Duodenal mucosa (tissue), 2 donors: ENCODE results near the gene RABGEF1.
"Not testable (repeated sequence)": the region's sequence is repeated elsewhere in the genome, so short reads cannot be mapped to it uniquely, and the experiment has no call there.

Experiments used
- H3K27ac ChIP-seq: one replicate; pipeline ENCODE4 v1.7.0; 2013; ENCODE audit warnings: low read depth, low read length
- H3K27me3 ChIP-seq, 2 donors: one replicate each; pipeline ENCODE4 v1.7.0; 2013; ENCODE audit warnings: low read length in 2 of 2, control low read depth in 1 of 2; ENCODE audit not compliant: insufficient read depth in 2 of 2, control insufficient read depth in 1 of 2
- H3K36me3 ChIP-seq, 2 donors: one replicate each; pipeline ENCODE4 v1.7.0; 2013; ENCODE audit warnings: low read length in 2 of 2, control low read depth in 1 of 2; ENCODE audit not compliant: insufficient read depth in 2 of 2, control insufficient read depth in 1 of 2
- H3K4me1 ChIP-seq, 2 donors: one replicate each; pipeline ENCODE4 v1.7.0; 2013; ENCODE audit warnings: low read length in 2 of 2, control low read depth in 1 of 2; ENCODE audit not compliant: insufficient read depth in 2 of 2, control insufficient read depth in 1 of 2
- H3K4me3 ChIP-seq, 2 donors: one replicate each; pipeline ENCODE4 v1.7.0; 2013; ENCODE audit warnings: low read length in 2 of 2, low read depth in 1 of 2
- H3K9ac ChIP-seq, 2 donors: one replicate each; pipeline ENCODE4 v1.7.0; 2013; ENCODE audit warnings: low read length in 2 of 2, low read depth in 1 of 2
- H3K9me3 ChIP-seq, 2 donors: one replicate each; pipeline ENCODE4 v1.7.0; 2013; ENCODE audit warnings: low read length in 2 of 2, control low read depth in 1 of 2; ENCODE audit not compliant: control insufficient read depth in 1 of 2

The RABGEF1 gene

DNA sequence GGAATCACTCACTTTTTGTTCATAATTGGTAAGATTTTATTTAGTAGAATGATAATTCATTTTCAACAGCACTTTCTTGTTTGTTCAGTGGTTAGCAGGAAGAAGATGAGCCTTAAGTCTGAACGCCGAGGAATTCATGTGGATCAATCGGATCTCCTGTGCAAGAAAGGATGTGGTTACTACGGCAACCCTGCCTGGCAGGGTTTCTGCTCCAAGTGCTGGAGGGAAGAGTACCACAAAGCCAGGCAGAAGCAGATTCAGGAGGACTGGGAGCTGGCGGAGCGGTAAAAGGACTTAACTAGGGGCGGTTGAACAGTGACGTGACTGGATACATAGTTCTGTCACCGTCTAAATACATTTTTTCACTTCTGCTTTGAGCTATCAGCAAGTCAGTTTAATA is 31.3 kb downstream of the RABGEF1 start:
- H3K9me3 ChIP-seq, result no peaks in the 10 kb centered on the region
- H3K4me1 ChIP-seq, result peaks cover 0 to 3% of the 10 kb centered on the region in 2 donors
- no peak overlapping the region for H3K4me3 ChIP-seq
- no peak overlapping the region for H3K9ac ChIP-seq
- H3K27me3 ChIP-seq, result no peaks in the 10 kb centered on the region
- H3K36me3 ChIP-seq, result peaks cover 3 to 37% of the 10 kb centered on the region in 2 donors
- no peak overlapping the region for H3K27ac ChIP-seq

DNA sequence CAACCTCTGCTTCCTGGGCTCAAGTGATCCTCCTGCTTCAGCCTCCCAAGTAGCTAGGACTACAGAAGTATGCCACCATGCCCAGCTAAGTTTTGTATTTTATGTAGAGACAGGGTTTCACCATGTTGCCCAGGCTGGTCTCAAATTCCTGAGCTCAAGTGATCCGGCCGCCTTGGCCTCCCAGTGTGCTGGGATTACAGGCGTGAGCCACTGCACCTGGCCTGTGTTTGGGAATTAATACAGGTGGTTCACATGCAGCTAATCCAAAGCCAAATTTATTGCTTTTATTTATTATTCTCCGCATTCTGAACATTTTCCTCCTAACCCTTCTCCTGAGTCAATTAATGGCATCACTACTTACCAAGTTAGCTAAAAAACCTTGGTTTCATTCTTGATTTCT is 33.2 kb downstream of the RABGEF1 start:
- not testable (repeated sequence) for H3K27me3 ChIP-seq, H3K4me3 ChIP-seq, H3K27ac ChIP-seq, H3K4me1 ChIP-seq, H3K9ac ChIP-seq, H3K9me3 ChIP-seq
- H3K36me3 ChIP-seq, result peaks cover 3 to 40% of the 10 kb centered on the region in 2 donors

- H3K27ac ChIP-seq, result not testable (repeated sequence)
- H3K36me3 ChIP-seq, result peaks cover 3 to 49% of the 10 kb centered on the region in 2 donors
Measured at GRCh38 chr7:66776383-66776782, 35.9 kb downstream of the RABGEF1 start.

DNA sequence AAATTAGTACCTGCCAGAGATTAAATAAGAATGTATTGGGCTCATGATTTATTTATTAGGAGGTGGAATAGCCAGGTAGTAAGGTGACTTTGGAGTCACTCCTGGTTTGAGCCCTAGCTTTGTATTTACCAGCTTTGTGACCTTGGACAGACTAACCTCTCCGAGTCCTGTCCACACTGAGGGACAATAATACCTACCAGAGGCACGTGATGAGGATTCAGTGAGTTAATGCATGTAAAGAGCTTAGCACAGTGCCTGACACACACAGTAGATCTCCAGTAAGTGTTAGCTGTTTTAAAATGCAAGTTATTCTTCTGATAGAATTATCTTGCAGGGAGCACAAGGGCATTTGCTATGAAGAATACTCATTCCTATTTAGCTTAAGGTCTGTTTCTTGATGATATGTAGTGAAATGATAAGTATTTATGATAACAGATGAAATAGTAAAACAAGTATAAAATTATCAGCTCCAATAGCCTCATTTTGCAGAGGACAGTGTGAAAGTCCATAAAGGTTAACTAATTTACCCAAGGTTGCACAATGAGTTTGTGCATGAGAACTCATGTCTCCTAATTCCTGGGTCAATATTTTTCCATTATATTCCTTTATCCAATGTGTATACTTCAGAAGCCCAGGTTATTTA is 36.4 kb downstream of the RABGEF1 start:
- H3K27ac ChIP-seq, result no peak overlapping the region
- no peak overlapping the region for H3K4me3 ChIP-seq
- no peak overlapping the region for H3K9ac ChIP-seq
- no peaks in the 10 kb centered on the region for H3K9me3 ChIP-seq
- peaks cover 7 to 55% of the 10 kb centered on the region in 2 donors for H3K36me3 ChIP-seq
- H3K4me1 ChIP-seq, result no peaks in the 10 kb centered on the region
- H3K27me3 ChIP-seq, result no peaks in the 10 kb centered on the region

More at GRCh38 chr7:66776383-66776782, 35.9 kb downstream of the RABGEF1 start:
- H3K4me1 ChIP-seq, H3K9ac ChIP-seq, H3K27me3 ChIP-seq, H3K4me3 ChIP-seq, H3K9me3 ChIP-seq: not testable (repeated sequence)

DNA sequence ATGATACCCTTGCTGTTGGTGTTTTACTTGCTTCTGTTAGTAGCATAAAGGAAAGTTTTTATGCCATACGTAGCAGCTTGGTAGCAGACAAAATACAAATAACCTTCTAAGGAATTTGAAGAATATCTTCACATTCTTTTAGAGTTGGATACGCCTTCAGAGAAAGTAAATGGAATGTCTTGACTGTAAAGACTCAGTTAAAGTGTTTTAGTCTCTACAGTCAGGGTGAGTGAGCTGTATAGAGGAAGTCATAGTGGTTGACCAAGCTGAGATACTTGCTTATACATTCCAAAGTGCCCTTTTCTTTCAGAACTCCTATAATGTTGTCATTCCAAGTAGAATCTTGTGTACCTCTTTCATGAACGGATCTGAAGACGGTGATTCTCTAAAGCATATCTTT is 37.7 kb downstream of the RABGEF1 start:
- peaks cover 7 to 56% of the 10 kb centered on the region in 2 donors for H3K36me3 ChIP-seq
- no peaks in the 10 kb centered on the region for H3K9me3 ChIP-seq
- H3K27ac ChIP-seq, result no peak overlapping the region
- H3K4me3 ChIP-seq, result no peak overlapping the region
- no peaks in the 10 kb centered on the region for H3K4me1 ChIP-seq
- no peaks in the 10 kb centered on the region for H3K27me3 ChIP-seq
- H3K9ac ChIP-seq, result no peak overlapping the region

GRCh38 chr7:66779669-66780409 is 39.3 kb downstream of the RABGEF1 start:
- Histone ChIP-seq H3K27me3 (no peaks in the 10 kb centered on the region), H3K27ac (no peak overlapping the region), H3K36me3 (peaks cover 3 to 42% of the 10 kb centered on the region in 2 donors), H3K4me3 (no peak overlapping the region), H3K4me1 (no peaks in the 10 kb centered on the region), H3K9ac (no peak overlapping the region), H3K9me3 (no peaks in the 10 kb centered on the region)

DNA sequence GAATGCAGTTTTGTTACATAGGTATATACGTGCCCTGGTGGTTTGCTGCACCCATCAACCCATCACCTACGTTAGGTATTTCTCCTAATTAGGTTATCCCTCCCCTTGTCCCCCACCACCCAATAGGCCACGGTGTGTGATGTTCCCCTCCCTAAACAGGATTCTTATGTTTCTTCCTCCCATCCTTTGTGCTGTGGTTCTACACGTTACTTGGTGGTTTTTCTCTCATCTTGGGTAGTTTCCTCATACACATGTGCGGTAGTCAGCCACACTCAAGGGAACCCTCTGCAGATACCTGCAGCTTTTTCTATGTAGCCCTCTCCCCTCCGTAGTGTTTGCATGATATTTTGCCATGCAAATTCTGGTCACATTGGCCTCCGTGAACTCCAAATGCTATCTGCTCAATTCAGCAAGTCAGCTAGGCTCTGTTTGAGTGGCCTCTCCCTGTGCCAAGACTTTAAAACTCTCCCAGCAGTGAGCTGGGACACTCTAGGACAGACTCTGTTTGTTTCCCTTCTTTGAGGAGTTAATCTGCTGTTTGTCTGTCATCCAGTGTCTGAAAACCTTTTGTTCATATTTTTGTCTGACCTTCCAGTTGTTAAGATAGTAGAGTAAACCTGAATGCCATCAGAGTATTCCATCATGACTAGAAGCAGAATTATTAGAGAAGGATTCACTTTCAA is 41.0 kb downstream of the RABGEF1 start:
- Histone ChIP-seq H3K9ac (no peak overlapping the region), H3K36me3 (peaks cover 7 to 40% of the 10 kb centered on the region in 2 donors), H3K9me3 (no peaks in the 10 kb centered on the region), H3K27me3 (no peaks in the 10 kb centered on the region), H3K4me3 (no peak overlapping the region), H3K27ac (no peak overlapping the region), H3K4me1 (no peaks in the 10 kb centered on the region)

- H3K9me3 ChIP-seq, H3K9ac ChIP-seq, H3K27me3 ChIP-seq, H3K27ac ChIP-seq, H3K4me1 ChIP-seq, H3K4me3 ChIP-seq: not testable (repeated sequence)
- H3K36me3 ChIP-seq, result peaks cover 7 to 40% of the 10 kb centered on the region in 2 donors
Measured at GRCh38 chr7:66782875-66783274, 42.3 kb downstream of the RABGEF1 start.

DNA sequence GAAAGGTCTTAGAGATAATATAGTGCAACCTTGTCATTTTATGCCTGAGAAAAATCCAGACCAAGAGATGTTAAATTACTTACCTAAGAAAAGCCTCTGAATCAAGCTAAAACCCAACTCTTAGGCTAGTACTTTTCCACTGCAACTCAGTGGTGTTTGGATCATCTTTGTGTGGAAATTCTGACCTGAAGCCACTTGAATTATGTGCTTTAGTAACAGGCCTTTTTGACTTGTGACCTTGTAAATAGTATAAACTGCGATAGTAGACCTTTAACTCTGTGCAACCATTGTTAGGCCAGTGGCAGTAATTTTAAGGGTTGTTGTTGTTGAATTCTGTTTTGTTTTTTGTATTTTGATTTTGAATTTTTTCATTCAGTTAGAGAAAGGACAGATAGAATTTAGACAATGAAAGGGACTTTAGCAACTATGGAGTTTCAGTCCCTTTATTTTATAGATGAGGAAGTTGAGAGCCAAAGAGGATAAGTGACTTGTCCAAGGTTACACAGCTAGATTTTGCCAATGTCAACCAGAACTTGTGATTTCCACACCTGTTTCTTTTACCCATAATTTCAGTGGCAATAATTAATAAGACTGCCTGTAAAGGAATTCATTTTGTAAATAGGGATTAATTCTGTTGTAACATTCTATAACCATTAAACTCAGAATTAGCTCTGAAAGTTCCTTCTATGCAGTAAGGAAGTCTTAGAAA is 43.5 kb downstream of the RABGEF1 start:
- not testable (repeated sequence) for H3K27me3 ChIP-seq, H3K9me3 ChIP-seq, H3K9ac ChIP-seq, H3K27ac ChIP-seq, H3K4me1 ChIP-seq, H3K4me3 ChIP-seq
- peaks cover 7 to 42% of the 10 kb centered on the region in 2 donors for H3K36me3 ChIP-seq

DNA sequence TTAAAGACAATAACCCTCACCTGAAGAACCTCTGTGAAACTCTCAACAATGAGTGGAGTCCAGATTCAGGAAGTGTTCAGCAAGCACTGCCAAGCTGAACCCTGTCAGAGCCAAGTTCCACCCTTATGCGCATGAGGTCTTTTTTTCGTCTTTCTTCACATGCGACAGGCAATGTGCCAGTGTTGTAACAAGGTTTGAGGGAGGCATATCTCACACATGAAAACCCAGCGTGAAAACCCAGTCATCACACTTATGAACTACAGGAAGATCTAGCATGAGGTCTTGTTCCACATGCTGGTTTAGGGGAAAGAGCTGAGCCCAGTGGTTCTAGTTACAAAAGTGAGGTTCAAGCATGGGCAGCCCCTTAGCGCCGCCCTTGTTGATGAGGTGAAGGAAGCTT is 49.7 kb downstream of the RABGEF1 start:
- H3K36me3 ChIP-seq, result peaks cover 10 to 49% of the 10 kb centered on the region in 2 donors
- no peak overlapping the region for H3K9ac ChIP-seq
- no peaks in the 10 kb centered on the region for H3K9me3 ChIP-seq
- H3K27me3 ChIP-seq, result no peaks in the 10 kb centered on the region
- H3K4me3 ChIP-seq, result no peak overlapping the region
- H3K4me1 ChIP-seq, result no peaks in the 10 kb centered on the region
- H3K27ac ChIP-seq, result no peak overlapping the region
